HEK293T (cell line): ENCODE data around the gene LRRTM1.

Experiments used
- CTCF ChIA-PET: fragments of 350-600 bp; formaldehyde crosslinking; extraction: SDS; loops from one replicate; lab custom pipeline; 2021; ENCODE audit warnings: antibody characterized with exemption, inconsistent platforms; lab: Yijun Ruan, JAX
- POLR2A ChIA-PET: fragments of 350-600 bp; formaldehyde crosslinking; extraction: SDS; loops from one replicate; lab custom pipeline; 2020; ENCODE audit warnings: antibody characterized with exemption, inconsistent platforms; lab: Yijun Ruan, JAX
- DNase-seq: peaks from one replicate; pipeline ENCODE4 v3.0.0; 2012; ENCODE audit warnings: mixed read lengths; ENCODE audit errors: extremely low spot score
- ARNT ChIP-seq: fragments of 450-650 bp; IDR thresholded peaks from 2 replicates; pipeline ENCODE4 v1.6.1; 2017; ENCODE audit warnings: mild to moderate bottlenecking
- BHLHE40 ChIP-seq: fragments of 450-650 bp; IDR thresholded peaks from 2 replicates; pipeline ENCODE4 v1.6.1; 2016; ENCODE audit warnings: mild to moderate bottlenecking, moderate library complexity, borderline replicate concordance
- CTBP1 ChIP-seq: fragments of 450-650 bp; IDR thresholded peaks from 2 replicates; pipeline ENCODE4 v1.6.1; 2016; ENCODE audit warnings: borderline replicate concordance
- ELF4 ChIP-seq: fragments of 450-650 bp; IDR thresholded peaks from 2 replicates; pipeline ENCODE4 v1.6.1; 2017; ENCODE audit warnings: antibody characterized with exemption
- FOXA1 ChIP-seq: fragments of 450-650 bp; IDR thresholded peaks from 2 replicates; pipeline ENCODE4 v1.6.1; 2016; ENCODE audit warnings: mild to moderate bottlenecking
- FOXK2 ChIP-seq: fragments of 450-650 bp; IDR thresholded peaks from 2 replicates; pipeline ENCODE4 v1.6.1; 2016; ENCODE audit warnings: mild to moderate bottlenecking
- FOXM1 ChIP-seq: fragments of 450-650 bp; IDR thresholded peaks from 2 replicates; pipeline ENCODE4 v1.6.1; 2017; ENCODE audit warnings: mild to moderate bottlenecking, borderline replicate concordance
- HDGF ChIP-seq: fragments of 450-650 bp; IDR thresholded peaks from 2 replicates; pipeline ENCODE4 v1.6.1; 2017; ENCODE audit warnings: antibody characterized with exemption, borderline replicate concordance
- L3MBTL2 ChIP-seq: fragments of 450-650 bp; conservative IDR thresholded peaks from 2 replicates; pipeline ENCODE4 v1.6.1; 2016; ENCODE audit warnings: mild to moderate bottlenecking
- LEF1 ChIP-seq: fragments of 450-650 bp; IDR thresholded peaks from 2 replicates; pipeline ENCODE4 v1.6.1; 2017; ENCODE audit warnings: mild to moderate bottlenecking, borderline replicate concordance
- NFRKB ChIP-seq: fragments of 450-650 bp; IDR thresholded peaks from 2 replicates; pipeline ENCODE4 v1.6.1; 2016; ENCODE audit warnings: mild to moderate bottlenecking, moderate library complexity
- PKNOX1 ChIP-seq: fragments of 450-650 bp; IDR thresholded peaks from 2 replicates; pipeline ENCODE4 v1.6.1; 2016
- SP1 ChIP-seq: fragments of 450-650 bp; IDR thresholded peaks from 2 replicates; pipeline ENCODE4 v1.6.1; 2017
- SUZ12 ChIP-seq: fragments of 450-650 bp; IDR thresholded peaks from 2 replicates; pipeline ENCODE4 v1.6.1; 2016; ENCODE audit warnings: mild to moderate bottlenecking
- TARDBP ChIP-seq: fragments of 450-650 bp; IDR thresholded peaks from 2 replicates; pipeline ENCODE4 v1.6.1; 2016
- ZNF384 ChIP-seq: fragments of 450-650 bp; IDR thresholded peaks from 2 replicates; pipeline ENCODE4 v1.6.1; 2016

LRRTM1 gene

GRCh38 chr2:80335411-80335810 is 30.9 kb upstream of the LRRTM1 start:
- TF ChIP-seq ZNF384 (no peak), FOXA1 (no peak), NFRKB (no peak), PKNOX1 (no peak), FOXM1 (no peak), HDGF (no peak), TARDBP (no peak), CTBP1 (no peak), LEF1 (no peak), SP1 (no peak), ARNT (no peak), FOXK2 (no peak)
- DNase-seq = no peak
- ChIA-PET POLR2A (no interaction called here), CTCF (no interaction called here)

- DNase-seq = no peak
- TF ChIP-seq L3MBTL2 (no peak), FOXA1 (no peak), BHLHE40 (no peak), ARNT (no peak), NFRKB (no peak), ZNF384 (no peak), HDGF (no peak), FOXK2 (no peak), PKNOX1 (no peak), CTBP1 (no peak), TARDBP (no peak), SP1 (no peak), SUZ12 (no peak), LEF1 (no peak), FOXM1 (no peak), ELF4 (no peak)
- ChIA-PET POLR2A (no interaction called here), CTCF (no interaction called here)
Observed at GRCh38 chr2:80333886-80334285, 29.3 kb upstream of the LRRTM1 start.

GRCh38 chr2:80330527-80331450 is 26.2 kb upstream of the LRRTM1 start:
- DNase-seq = no peak
- TF ChIP-seq CTBP1 (no peak), PKNOX1 (no peak), FOXM1 (no peak), LEF1 (no peak), BHLHE40 (no peak), FOXA1 (no peak)
- ChIA-PET CTCF (no interaction called here), POLR2A (no interaction called here)

- TF ChIP-seq LEF1 = no peak
- no peak for TF ChIP-seq TARDBP
- no peak for TF ChIP-seq ARNT
- no peak for TF ChIP-seq BHLHE40
- no peak for TF ChIP-seq FOXM1
- TF ChIP-seq FOXK2 = no peak
- no peak for TF ChIP-seq SUZ12
- no peak for TF ChIP-seq L3MBTL2
- TF ChIP-seq HDGF = no peak
- TF ChIP-seq PKNOX1 = no peak
- no peak for TF ChIP-seq CTBP1
- TF ChIP-seq FOXA1 = no peak
- TF ChIP-seq NFRKB = no peak
- no peak for TF ChIP-seq SP1
- no peak for TF ChIP-seq ELF4
- no peak for TF ChIP-seq ZNF384
- POLR2A ChIA-PET = no interaction called here
- no peak for DNase-seq
Observed at GRCh38 chr2:80329491-80329890, 24.9 kb upstream of the LRRTM1 start.

GRCh38 chr2:80328159-80328571 is 23.6 kb upstream of the LRRTM1 start:
- TF ChIP-seq FOXA1 = no peak
- TF ChIP-seq HDGF = no peak
- no peak for TF ChIP-seq FOXK2
- TF ChIP-seq BHLHE40 = no peak
- TF ChIP-seq NFRKB = no peak
- ChIA-PET POLR2A (no interaction called here), CTCF (interaction anchor here (1.1 kb wide), 1 partner anchor 175 kb away, joined by 3 read pairs; no protein-coding TSS in a partner anchor)
- DNase-seq = no peak

More at GRCh38 chr2:80329491-80329890, 24.9 kb upstream of the LRRTM1 start:
- CTCF ChIA-PET = no interaction called here

GRCh38 chr2:80326861-80327260 is 22.3 kb upstream of the LRRTM1 start:
- POLR2A ChIA-PET = no interaction called here
- CTCF ChIA-PET = no interaction called here
- no peak for TF ChIP-seq HDGF
- no peak for TF ChIP-seq ZNF384
- no peak for TF ChIP-seq TARDBP
- no peak for TF ChIP-seq NFRKB
- TF ChIP-seq PKNOX1 = no peak
- TF ChIP-seq SP1 = no peak
- no peak for TF ChIP-seq CTBP1
- no peak for DNase-seq
